GM18502 (cell line): ENCODE measurements around the gene B3GNT4.
A peak's percentile ranks its signal among the peaks of the same experiment; 100 is the strongest.
"Not testable (repeated sequence)": the region's sequence is repeated elsewhere in the genome, so short reads cannot be mapped to it uniquely, and the experiment has no call there.

Experiments
- ATAC-seq: cut with Tn5 transposase; IDR thresholded peaks from one replicate; pipeline ENCODE4 v1.9.1; 2021; ENCODE audit warnings: mild to moderate bottlenecking; ENCODE audit not compliant: unreplicated experiment, poor library complexity

The B3GNT4 gene

DNA sequence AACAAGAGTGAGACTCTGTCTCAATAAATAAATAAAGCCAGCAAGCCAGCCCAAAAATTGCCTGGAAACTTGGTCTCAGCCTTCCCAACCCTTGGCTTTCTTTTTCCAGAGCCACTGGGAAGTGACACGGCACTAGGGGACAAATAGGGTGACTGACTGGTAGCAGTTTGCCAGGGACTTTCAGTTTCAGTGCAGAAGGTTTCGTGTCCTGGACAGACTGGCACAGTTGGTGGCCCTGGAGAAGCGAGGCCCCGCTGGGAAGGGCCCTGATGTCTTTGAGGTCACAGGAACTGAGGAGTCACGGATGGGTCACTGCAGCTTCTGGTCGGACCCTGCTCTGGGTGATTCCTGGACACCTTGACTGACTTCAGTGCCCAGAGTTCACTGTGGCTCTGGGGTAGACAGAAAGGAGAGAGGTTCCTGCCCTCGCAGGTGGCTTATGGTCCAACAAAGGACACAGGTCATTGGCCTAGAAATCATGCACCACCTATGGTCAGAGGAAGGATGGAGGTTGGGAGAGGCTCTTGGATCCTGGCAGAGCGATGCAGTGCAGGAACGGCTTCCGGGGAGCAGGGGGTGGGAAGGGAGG lies 17.9 kb upstream of the B3GNT4 start:
- ATAC-seq, result no peak

DNA sequence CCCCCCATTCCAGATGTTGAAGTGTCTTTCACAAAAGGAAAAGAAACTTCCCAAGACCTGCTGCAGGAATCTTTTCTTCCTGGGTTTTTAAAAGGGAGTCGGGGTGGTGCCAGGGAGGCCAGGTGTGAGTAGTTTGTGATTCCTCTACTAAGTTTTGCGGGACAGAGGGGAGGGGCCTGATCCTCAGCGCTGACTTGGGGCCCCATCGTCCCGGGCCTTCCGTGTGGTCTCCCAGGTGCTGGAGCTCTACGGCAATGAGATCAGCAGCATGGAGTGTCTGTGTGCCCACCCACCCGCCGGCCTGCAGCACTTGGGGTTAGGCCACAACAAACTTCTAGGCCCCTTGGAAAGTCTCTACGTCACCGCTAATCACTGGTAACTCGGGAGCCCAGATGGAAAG lies 16.0 kb upstream of the B3GNT4 start:
- ATAC-seq, result no peak

DNA sequence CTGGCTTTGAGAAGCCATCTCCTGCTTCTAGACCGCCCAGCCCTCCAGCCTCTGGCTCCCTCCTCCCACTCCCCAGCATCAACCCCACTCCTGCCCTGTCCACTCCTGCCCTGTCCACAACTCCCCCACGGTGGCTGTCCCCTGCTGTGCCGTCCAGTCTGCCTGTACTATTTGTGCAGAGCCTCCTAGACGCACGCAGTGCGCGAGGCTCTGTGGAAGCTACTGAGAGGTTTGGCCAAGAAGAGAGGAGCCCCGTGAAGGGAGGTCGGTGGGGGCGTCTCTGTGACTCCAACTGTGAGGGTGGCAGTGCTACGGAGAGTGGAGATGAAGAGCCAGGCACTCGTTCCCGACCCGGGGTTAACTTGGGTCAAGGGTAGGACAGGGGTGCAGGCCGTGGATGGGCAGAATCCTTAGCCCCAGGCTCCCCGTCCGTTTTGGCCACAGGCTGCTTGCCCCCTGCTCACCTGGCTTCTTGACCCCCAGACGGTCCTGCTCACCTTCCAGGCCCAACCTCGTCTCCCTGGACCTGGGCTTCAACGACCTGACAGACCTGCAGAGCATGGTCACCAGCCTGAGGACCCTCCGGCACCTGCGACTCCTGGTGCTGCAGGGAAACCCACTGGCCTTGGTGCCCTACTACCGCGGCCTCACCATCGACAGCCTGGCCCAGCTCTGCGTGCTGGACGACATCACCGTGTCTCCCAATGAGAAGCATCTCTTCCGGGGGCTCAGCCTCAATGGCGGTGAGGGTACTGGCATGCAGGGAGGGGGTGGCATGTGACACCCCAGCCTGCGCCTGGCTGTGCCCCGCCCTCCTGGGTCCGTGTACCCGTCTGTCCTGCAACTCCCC lies 13.7 kb upstream of the B3GNT4 start:
- ATAC-seq, result no peak

DNA sequence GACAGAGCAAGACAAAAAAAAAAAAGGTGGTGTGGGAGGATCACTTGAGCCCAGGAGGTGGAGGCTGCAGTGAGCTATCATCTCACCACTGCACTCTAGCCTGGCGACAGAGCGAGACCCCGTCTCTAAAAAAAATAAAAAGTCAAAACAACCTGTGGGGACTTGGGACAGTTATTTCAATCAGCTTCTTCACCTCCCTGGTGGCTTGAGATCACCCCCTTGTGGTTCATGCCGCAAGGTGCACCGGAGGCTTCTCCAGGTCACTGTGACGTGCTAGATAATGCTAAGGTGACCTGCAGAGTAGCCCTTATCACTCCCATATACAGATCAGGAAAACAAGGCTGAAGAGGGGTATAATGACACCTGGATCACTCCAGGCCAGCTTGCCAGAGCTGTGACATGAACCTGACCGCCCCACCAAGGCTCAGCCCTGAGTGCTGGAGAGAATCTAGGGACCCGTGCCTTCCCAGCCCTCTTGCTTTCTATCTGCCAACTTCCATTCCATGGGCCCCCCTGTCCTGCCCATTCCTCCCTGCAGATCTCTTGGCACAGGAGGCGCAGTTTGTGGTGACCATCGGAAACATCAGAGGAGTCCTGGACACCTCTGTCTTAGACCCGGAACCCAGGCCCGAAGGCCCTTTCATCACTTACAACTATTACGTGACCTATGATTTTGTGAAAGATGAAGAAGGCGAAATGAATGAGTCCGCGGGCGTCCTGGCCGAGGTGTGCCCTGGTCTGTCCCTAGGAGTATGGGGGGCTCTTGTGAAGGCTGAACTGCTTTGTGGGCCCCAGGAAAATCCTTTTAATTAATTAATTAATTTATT lies 12.5 kb upstream of the B3GNT4 start:
- ATAC-seq, result peak; percentile 38

DNA sequence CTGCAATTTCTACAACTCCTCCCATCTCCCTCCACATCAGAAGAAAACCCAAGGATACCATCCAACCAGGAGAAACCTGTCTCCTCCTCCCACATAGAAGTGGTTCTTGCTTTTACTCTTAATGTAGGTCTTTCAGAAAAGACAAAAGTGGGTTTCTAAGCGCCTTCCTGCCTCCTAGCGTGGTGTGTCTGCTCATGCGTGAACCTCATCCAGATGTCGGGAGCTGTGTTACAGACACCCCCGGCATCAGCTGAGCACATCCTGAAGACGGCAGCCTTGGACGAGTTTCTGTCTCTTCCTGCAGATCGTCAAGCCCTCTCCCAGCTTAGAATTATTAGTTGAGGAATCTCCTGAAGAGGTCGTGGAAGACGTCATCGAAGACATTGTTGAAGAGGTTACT lies 11.1 kb upstream of the B3GNT4 start:
- ATAC-seq, result no peak

- ATAC-seq, result no peak
Observed at GRCh38 chr12:122194804-122195203, 8.7 kb upstream of the B3GNT4 start.

DNA sequence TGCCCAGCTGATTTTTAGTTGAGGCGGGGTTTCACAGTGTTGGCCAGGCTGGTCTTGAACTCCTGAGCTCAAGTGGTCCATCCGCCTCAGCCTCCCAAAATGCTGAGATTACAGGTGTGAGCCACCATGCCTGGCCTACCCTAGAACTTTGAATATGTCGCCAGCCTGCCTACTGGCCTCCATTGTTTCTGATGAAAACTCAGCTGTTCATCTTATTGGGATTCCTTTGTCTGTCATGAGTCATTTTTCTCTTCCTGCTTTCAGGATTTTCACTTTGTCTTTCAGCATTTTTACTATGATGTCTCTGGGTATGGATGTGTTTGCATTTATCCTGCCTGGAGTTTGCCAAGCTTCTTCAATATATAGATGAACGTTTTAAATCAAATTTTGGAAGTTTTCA lies 8.1 kb upstream of the B3GNT4 start:
- ATAC-seq, result no peak

GRCh38 chr12:122197612-122197966 lies 5.9 kb upstream of the B3GNT4 start:
- no peak for ATAC-seq

- no peak for ATAC-seq
Observed at GRCh38 chr12:122199484-122200355, 3.8 kb upstream of the B3GNT4 start.

GRCh38 chr12:122200541-122201175 lies 2.9 kb upstream of the B3GNT4 start:
- ATAC-seq, result no peak

GRCh38 chr12:122201381-122201780 lies 2.1 kb upstream of the B3GNT4 start:
- ATAC-seq, result no peak

DNA sequence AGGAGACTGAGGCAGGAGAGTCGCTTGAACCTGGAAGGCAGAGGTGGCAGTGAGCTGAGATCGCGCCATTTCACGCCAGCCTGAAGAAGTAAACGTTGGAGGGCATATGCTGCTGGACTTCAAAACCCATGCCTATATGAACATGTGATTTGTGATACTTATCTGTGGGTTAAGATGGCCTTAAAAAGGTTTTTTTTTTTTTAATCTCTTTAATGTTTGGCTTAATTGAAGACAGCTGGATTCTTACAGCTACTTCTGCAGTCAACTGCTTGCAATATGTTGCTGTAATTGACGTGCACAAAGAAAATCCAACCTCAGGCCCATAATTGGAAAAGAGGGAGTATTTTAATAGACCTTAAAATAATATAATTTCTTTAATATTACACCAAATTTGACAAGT lies 1.5 kb upstream of the B3GNT4 start:
- no peak for ATAC-seq

GRCh38 chr12:122202811-122203210 lies 698 bp upstream of the B3GNT4 start:
- ATAC-seq, result not testable (repeated sequence)

- peak; percentile 13 for ATAC-seq
Observed at GRCh38 chr12:122204167-122205052, 901 bp downstream of the B3GNT4 start.

DNA sequence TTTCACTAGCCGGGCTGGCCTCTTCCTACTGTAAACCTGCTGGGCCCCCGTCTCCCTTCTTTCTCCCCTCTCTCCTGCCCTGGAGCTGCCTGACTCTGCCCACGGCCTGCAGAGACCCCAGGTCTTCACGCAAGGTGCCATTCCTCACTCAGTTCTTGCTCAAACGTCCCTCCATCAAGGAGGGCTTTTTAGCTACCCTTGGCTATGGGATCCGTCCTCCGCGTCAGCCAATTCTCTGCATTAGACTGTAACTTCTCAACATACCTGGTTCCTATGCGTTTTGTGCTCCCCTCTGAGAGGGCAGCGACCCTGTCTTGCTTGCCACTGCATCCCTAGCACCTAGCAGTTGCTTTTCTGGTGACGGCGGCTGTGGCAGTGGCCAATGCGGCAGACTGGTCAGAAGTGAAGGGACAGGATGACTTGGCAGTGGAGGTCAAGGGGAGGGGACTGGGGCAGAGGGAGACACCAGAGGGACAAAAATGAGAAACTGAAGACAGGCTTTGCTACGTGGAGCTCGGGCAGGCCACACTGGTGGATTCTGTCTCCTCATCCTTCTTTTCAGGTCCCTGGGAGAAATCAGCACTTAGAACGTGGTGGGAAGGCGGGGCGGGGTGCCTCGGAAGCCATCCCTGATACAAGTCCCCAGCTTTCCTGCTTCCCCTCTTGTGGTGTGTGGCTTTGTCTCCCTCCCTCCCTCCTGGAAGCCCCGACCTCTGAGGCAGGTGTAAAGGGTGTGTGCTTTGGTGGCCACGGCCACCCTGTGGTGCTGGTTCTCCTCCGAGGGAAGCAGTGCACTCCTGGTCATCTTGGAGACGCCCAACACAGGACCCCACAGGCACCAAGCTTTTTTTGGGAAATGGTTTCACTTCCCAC lies 1.8 kb downstream of the B3GNT4 start:
- ATAC-seq, result no peak

DNA sequence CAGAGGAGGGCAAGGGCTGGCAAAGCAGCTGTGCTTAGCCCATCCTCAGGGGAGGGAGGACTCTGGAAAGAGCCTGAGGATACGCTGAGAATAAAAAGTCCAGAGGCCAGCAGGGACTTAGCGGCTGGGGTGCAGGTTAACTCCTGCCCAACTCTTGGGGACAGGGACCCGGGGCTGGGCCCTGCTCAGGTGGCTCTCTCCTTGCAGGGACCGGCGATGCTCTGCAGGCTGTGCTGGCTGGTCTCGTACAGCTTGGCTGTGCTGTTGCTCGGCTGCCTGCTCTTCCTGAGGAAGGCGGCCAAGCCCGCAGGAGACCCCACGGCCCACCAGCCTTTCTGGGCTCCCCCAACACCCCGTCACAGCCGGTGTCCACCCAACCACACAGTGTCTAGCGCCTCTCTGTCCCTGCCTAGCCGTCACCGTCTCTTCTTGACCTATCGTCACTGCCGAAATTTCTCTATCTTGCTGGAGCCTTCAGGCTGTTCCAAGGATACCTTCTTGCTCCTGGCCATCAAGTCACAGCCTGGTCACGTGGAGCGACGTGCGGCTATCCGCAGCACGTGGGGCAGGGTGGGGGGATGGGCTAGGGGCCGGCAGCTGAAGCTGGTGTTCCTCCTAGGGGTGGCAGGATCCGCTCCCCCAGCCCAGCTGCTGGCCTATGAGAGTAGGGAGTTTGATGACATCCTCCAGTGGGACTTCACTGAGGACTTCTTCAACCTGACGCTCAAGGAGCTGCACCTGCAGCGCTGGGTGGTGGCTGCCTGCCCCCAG lies 2.8 kb downstream of the B3GNT4 start:
- no peak for ATAC-seq

GRCh38 chr12:122206976-122207375 lies 3.5 kb downstream of the B3GNT4 start:
- ATAC-seq, result no peak
